ENCODE data around the gene DLG1. TPM values are rescaled to one million over a fixed set of nuclear protein-coding genes. Genes with fewer than 3 reads are reported as not detected.

The DLG1 gene
- total RNA-seq, 1 donor from 2014 or later, result 84.1 TPM

DNA sequence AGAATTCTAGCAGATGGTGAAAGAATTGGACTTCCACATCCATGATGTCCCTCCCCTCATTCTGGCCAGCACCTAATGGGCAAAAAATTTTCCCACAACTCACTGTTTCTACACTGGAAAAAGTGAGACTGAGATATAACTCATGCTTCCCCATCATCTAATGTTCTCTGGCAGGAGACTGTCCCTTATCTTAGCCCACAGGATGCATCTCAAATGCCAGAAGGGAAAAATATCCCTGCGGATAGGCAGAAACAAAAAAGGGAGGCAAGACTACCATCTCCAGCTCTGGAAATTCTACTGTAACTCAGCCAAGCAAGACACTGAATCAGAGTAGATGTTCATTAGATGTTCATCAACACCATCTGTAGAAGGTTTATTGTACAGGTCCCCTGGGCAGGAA lies 58.6 kb downstream of the DLG1 start:
- peaks cover 75% of the 10 kb centered on the region for H3K36me3 Mint-ChIP-seq (ENCODE audit: low read depth)
- no peaks in the 10 kb centered on the region for H3K27me3 Mint-ChIP-seq
- peaks cover 39% of the 10 kb centered on the region for H3K9me3 Mint-ChIP-seq
- no peak overlapping the region for H3K4me3 Mint-ChIP-seq
- no peak for DNase-seq
- peaks cover 29% of the 10 kb centered on the region for H3K4me1 Mint-ChIP-seq
- peak overlapping the region; percentile 42 for H3K27ac Mint-ChIP-seq
- intact Hi-C loops (cut with micrococcal nuclease), result no loop called here

DNA sequence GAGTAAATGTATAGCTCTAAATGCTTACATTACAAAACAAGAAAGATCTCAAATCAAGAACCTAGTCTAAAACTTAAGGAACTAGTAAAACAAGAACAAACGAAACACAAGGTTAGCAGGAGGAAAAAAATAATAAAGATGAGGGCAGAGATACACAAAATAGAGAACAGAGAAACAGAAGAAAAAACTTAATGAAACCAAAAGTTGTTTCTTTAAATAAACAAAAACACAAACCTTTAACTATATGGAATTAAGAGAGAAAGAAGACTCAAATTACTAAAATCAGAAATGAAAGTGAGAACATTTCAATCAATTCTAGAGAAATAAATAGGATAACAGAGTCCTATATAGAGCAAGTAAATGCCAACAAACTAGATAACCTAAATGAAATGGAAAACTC lies 59.6 kb downstream of the DLG1 start:
- Mint-ChIP-seq H3K9me3 (peaks cover 31% of the 10 kb centered on the region), H3K36me3 (ENCODE audit: low read depth) (peaks cover 71% of the 10 kb centered on the region), H3K27ac (peak overlapping the region; percentile 70), H3K4me1 (peaks cover 27% of the 10 kb centered on the region), H3K4me3 (peak overlapping the region; percentile 42), H3K27me3 (no peaks in the 10 kb centered on the region)
- intact Hi-C loops (cut with micrococcal nuclease), result no loop called here
- no peak for DNase-seq

DNA sequence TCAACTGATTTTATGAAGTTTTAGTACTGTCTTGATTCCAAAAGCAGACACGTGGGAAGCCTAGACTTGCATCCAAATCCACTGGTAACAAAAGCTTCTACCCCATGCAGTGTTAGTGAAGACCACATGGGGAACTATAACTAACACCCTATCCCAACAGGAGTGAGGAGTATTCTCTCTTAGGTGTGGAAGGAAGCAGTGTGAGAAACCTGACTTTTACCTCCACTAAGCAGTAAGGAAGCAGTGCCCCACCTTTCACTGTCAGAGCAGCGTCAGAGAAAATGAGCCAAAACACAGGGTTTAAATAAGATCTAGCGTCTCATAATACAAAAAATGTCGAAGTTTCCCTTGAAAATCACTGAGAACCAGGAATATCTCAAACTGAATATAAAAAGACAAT lies 60.5 kb downstream of the DLG1 start:
- Mint-ChIP-seq H3K4me3 (no peak overlapping the region), H3K9me3 (peaks cover 31% of the 10 kb centered on the region), H3K4me1 (peaks cover 27% of the 10 kb centered on the region), H3K36me3 (ENCODE audit: low read depth) (peaks cover 62% of the 10 kb centered on the region), H3K27ac (no peak overlapping the region), H3K27me3 (no peaks in the 10 kb centered on the region)
- no peak for DNase-seq
- intact Hi-C loops (cut with micrococcal nuclease), result no loop called here

DNA sequence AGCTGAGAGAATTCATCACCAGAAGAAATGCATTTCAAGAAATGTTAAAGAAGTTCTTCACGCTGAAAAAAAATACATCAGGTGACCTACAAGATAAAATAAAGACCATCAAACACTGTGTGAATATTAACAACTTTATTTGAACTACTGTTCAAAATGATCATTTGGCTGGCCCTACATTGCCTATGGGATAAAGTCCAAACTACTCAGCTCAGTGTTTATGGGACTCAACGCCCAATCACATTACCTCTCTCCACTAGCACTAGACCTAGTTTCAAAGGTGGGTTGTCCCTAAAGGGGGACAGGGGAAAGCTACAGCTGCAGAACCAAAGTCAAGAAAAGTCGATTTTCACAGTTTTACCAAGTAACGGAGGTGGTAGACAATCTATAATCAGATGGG lies 62.0 kb downstream of the DLG1 start:
- Mint-ChIP-seq H3K9me3 (peaks cover 25% of the 10 kb centered on the region), H3K27ac (no peak overlapping the region), H3K27me3 (no peaks in the 10 kb centered on the region), H3K4me1 (peaks cover 24% of the 10 kb centered on the region), H3K4me3 (no peak overlapping the region), H3K36me3 (ENCODE audit: low read depth) (peaks cover 48% of the 10 kb centered on the region)
- no peak for DNase-seq
- intact Hi-C loops (cut with micrococcal nuclease), result no loop called here

DNA sequence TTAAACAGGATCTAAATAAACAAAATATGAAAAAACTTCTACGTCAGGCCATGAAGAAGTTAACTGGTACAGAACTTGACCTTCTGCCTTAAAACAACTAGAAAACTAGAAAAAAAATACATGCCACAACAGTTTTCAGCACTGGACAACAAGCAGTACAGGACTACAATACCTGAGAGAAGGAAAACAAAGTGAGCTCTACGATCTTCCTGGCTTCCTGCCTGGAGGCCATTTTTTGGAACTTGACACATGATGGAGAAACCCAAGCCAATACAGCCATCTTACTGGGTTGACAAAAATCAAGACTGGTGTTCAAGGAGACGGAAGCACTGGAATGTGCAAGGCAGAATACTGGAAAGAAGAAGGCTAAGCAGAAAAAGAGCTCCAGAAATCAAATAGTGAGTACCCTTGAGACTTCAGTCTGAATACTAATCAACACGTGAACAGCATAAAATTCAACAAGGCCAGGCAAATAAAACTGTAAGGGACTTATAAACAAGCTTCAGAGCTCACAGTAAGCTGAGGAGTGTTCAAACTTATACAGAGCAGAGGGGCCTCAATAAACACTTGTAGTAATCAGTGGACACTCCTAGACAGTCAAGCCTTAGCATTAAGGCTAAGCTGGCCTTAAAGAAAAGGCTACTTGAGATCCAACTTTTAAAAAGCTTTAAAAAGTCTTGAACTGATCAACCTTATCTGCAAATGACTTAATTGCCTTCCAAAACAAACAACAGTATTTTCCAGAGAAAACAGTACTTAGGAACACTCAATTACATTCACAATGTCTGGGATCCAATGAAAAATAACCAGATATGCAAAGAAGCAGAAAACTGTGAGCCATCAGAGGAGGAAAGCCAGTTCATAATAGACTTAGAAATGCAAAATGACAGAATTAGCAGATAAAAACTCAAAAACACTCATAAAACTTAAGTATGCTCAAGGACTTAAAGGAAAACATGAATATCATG lies 63.2 kb downstream of the DLG1 start:
- intact Hi-C loops (cut with micrococcal nuclease), result no loop called here
- Mint-ChIP-seq H3K9me3 (peaks cover 18% of the 10 kb centered on the region), H3K27ac (no peak overlapping the region), H3K4me3 (no peak overlapping the region), H3K36me3 (ENCODE audit: low read depth) (peaks cover 38% of the 10 kb centered on the region), H3K27me3 (no peaks in the 10 kb centered on the region), H3K4me1 (peaks cover 19% of the 10 kb centered on the region)
- DNase-seq, result no peak

DNA sequence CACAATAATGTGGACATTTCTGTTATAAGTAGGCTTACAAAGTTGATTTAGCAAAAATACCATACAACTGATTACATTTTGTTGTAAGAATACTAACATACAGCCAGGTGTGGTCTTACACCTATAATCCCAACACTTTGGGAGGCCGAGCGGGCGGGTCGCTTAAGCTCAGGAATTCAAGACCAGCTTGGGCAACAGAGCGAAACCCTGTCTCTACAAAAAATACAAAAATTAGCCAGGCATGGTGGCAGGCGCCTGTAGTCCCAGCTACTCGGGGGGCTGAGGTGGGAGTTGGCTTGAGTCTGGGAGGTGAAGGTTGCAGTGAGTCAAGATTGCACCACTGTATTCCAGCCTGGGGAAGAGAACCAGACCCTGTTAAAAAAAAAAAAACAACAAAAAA lies 67.1 kb downstream of the DLG1 start:
- peaks cover 18% of the 10 kb centered on the region for H3K36me3 Mint-ChIP-seq (ENCODE audit: low read depth)
- intact Hi-C loops (cut with micrococcal nuclease), result no loop called here
- no peak overlapping the region for H3K27ac Mint-ChIP-seq
- DNase-seq, result no peak
- peaks cover 3% of the 10 kb centered on the region for H3K9me3 Mint-ChIP-seq
- H3K4me1 Mint-ChIP-seq, result peaks cover 7% of the 10 kb centered on the region
- no peaks in the 10 kb centered on the region for H3K27me3 Mint-ChIP-seq
- no peak overlapping the region for H3K4me3 Mint-ChIP-seq

DNA sequence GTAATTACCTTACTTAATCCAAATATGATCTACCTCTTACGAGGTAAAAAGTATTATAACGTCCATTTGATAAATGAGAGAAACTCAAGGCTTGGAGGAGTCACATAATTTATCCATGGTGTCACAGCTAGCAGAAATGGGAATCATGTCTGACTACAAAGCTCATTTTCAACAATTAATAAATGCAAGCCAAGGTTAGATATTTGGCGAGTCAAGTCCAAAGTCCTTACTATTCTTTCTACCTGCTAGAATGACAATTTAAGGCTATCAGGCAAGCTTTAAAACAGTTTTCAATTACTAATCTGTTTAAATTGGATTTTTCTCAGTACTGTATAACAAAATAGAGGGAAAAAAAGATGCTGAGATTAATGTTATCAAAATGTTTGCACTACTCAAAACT lies 68.6 kb downstream of the DLG1 start:
- Mint-ChIP-seq H3K4me1 (peaks cover 7% of the 10 kb centered on the region), H3K36me3 (ENCODE audit: low read depth) (peaks cover 6% of the 10 kb centered on the region), H3K27me3 (no peaks in the 10 kb centered on the region), H3K4me3 (no peak overlapping the region), H3K9me3 (peaks cover under 1% of the 10 kb centered on the region), H3K27ac (no peak overlapping the region)
- intact Hi-C loops (cut with micrococcal nuclease), result no loop called here
- DNase-seq, result no peak

DNA sequence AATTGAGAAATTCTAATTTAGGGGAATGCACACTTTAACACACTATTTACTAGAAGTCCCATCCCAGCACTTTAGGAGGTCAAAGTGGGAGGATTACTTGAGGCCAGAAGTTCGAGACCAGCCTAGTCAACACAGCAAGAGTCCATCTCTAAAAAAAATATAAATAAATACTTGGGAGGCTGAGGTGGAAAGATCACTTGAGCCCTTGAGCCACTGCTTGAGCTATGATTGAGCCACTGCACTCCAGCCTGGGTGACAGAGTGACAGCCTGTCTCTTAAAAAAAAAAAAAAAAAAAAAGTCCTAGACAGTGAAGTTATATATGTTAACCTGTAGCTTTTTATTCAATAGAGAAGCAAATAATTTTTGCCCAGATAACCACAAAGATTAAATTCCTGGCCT lies 69.2 kb downstream of the DLG1 start:
- DNase-seq, result no peak
- intact Hi-C loops (cut with micrococcal nuclease), result no loop called here
- Mint-ChIP-seq H3K4me1 (peaks cover 7% of the 10 kb centered on the region), H3K4me3 (no peak overlapping the region), H3K36me3 (ENCODE audit: low read depth) (peaks cover 1% of the 10 kb centered on the region), H3K27ac (no peak overlapping the region), H3K27me3 (no peaks in the 10 kb centered on the region), H3K9me3 (no peaks in the 10 kb centered on the region)

DNA sequence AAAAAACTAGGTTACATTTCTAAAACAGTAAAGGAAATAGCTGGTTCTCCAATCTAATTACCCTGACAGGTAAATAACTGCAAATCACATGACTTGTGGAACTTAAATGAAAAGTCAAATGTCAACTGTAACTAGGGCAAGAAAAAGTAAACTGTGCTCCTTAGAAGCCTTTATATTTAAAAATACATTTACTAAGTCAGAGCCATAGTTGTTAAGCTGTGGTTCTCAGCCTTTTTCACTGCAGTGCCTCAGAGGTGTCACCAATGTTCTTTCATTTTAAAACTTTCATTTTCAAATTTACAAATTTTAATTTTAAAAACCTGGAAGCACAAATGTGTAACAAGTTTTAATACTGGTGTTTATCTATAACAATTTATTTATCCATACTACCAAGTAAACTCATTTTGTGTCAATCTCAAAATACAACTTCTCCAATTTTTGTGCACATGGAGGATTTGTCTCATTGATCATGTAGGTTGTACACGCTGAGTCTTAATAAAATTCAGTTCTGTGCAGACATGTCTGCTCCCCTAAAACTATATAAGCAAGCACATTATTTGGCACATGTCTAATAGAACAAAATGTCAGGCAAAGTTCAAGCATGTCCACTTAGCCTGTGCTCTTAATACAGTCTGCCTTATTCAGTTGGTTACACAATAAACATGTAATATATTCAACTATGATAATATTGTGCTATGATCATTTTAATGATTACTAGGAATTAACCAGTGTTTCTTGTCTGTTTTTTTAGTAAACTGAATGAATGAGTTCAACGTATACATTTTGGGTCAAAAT lies 70.4 kb downstream of the DLG1 start:
- DNase-seq, result no peak
- Mint-ChIP-seq H3K36me3 (ENCODE audit: low read depth) (no peaks in the 10 kb centered on the region), H3K4me1 (peaks cover 10% of the 10 kb centered on the region), H3K27me3 (no peaks in the 10 kb centered on the region), H3K9me3 (no peaks in the 10 kb centered on the region), H3K4me3 (no peak overlapping the region), H3K27ac (no peak overlapping the region)
- intact Hi-C loops (cut with micrococcal nuclease), result loop anchor here (2.0 kb wide), 1 partner anchor 27 kb away; no protein-coding TSS in a partner anchor

DNA sequence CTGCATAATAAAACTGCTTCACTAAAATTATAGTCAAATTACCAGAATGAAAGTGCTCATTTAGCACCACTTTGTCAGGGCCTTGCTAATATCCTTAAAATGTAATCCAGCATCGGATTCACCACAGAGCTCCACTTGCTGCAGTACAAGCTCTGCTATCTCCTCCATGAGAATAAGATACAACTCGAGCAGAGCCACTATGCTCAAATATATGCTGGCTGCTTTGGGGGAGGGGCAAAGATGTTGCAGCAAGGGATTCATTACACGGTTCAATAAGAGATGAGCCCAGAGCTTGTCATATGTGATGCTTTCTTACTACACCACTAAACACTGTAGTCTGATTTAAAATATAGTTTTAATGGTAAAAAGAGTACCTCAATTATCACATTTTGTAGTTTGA lies 72.2 kb downstream of the DLG1 start:
- H3K4me3 Mint-ChIP-seq, result no peak overlapping the region
- H3K4me1 Mint-ChIP-seq, result peaks cover 11% of the 10 kb centered on the region
- intact Hi-C loops (cut with micrococcal nuclease), result loop anchor here (2.0 kb wide), 1 partner anchor 29 kb away; no protein-coding TSS in a partner anchor
- no peak for DNase-seq
- no peaks in the 10 kb centered on the region for H3K27me3 Mint-ChIP-seq
- H3K36me3 Mint-ChIP-seq (ENCODE audit: low read depth), result no peaks in the 10 kb centered on the region
- no peaks in the 10 kb centered on the region for H3K9me3 Mint-ChIP-seq
- no peak overlapping the region for H3K27ac Mint-ChIP-seq

DNA sequence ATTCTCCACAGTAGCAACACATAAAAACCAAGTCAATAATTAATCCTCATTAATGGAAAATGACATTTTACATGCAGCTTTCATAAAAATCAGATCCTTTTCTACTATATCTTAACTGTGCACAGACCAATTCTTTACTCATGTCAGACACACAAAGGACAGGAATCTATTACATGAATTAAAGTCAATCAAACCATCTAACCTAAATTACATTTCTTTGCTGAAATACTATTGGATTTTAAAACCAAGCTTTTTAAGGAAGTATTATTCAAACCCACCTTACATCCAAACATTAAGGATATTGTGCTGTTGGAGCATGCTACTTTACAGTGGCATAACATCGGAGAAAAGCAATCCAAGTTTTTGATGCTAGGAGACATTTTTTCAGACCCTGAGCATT lies 72.8 kb downstream of the DLG1 start:
- intact Hi-C loops (cut with micrococcal nuclease), result no loop called here
- H3K4me3 Mint-ChIP-seq, result no peak overlapping the region
- H3K4me1 Mint-ChIP-seq, result peaks cover 11% of the 10 kb centered on the region
- no peaks in the 10 kb centered on the region for H3K9me3 Mint-ChIP-seq
- H3K27me3 Mint-ChIP-seq, result no peaks in the 10 kb centered on the region
- no peak for DNase-seq
- H3K36me3 Mint-ChIP-seq (ENCODE audit: low read depth), result no peaks in the 10 kb centered on the region
- no peak overlapping the region for H3K27ac Mint-ChIP-seq

DNA sequence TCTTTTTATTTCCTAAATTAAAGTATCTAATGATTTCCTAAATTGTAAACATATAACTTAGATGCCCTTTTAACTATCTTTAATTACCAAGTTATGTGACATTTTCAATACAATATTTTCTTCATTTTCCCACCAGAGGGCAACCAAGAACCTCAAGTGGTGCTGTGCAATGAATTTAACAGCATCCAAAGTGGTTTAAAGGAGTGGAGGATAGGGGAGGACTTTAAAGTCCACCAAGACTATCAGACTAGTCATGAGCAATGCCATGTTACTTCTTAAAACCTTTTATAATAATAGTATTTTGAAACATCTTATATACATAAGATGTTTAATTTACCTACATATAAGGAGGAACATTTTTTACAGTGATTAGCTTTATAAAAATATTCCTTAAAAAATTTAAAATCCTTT lies 74.4 kb downstream of the DLG1 start:
- H3K27ac Mint-ChIP-seq, result no peak overlapping the region
- no peak overlapping the region for H3K4me3 Mint-ChIP-seq
- no peaks in the 10 kb centered on the region for H3K27me3 Mint-ChIP-seq
- no peaks in the 10 kb centered on the region for H3K9me3 Mint-ChIP-seq
- intact Hi-C loops (cut with micrococcal nuclease), result loop anchor here (1.0 kb wide), 1 partner anchor 278 kb away; no protein-coding TSS in a partner anchor
- no peaks in the 10 kb centered on the region for H3K36me3 Mint-ChIP-seq (ENCODE audit: low read depth)
- peaks cover 11% of the 10 kb centered on the region for H3K4me1 Mint-ChIP-seq
- peak; percentile 69 for DNase-seq

DNA sequence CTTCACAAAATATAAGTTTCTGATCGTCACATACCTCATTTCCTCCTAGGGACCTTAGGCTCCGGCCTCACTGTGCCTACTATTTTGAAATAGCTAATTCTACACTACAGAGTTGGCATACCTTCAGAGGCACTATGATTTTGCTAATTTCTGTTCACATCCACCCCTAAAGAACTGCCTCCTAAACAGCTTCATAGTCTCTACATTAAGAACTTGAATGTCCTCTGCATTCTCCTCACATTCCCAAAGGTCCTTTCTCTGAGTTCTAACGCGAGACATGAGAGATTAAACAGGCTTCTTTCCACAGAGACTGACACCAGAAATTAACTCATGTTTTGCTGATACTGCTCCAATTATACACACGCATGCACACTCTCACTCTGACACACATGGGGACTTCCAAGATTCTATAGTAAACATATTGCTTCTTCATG lies 75.5 kb downstream of the DLG1 start:
- Mint-ChIP-seq H3K4me1 (peaks cover 6% of the 10 kb centered on the region), H3K9me3 (no peaks in the 10 kb centered on the region), H3K4me3 (no peak overlapping the region), H3K27ac (peak overlapping the region; percentile 2), H3K27me3 (no peaks in the 10 kb centered on the region), H3K36me3 (ENCODE audit: low read depth) (no peaks in the 10 kb centered on the region)
- no peak for DNase-seq
- intact Hi-C loops (cut with micrococcal nuclease), result no loop called here

DNA sequence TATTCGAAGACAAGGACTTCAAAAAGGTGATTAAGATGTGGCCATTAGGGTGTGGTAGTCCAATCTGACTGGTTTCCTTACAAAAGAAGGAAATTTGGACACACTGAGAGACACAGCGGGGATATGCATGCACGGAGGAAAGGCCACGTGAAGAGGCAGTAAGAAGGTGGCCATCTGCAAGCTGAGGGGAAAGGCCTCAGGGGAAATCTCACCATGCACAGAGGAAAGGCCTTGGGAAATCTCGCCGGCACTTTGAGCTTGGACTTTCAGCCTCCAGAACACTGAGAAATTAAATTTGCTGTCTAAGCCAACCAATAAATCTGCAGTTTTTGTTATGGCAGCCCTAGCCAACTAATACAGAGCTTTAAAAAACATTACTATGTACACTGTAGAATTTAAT lies 78.8 kb downstream of the DLG1 start:
- DNase-seq, result no peak
- H3K4me3 Mint-ChIP-seq, result no peak overlapping the region
- H3K4me1 Mint-ChIP-seq, result peaks cover 8% of the 10 kb centered on the region
- H3K9me3 Mint-ChIP-seq, result no peaks in the 10 kb centered on the region
- H3K27ac Mint-ChIP-seq, result no peak overlapping the region
- intact Hi-C loops (cut with micrococcal nuclease), result no loop called here
- H3K36me3 Mint-ChIP-seq (ENCODE audit: low read depth), result no peaks in the 10 kb centered on the region
- H3K27me3 Mint-ChIP-seq, result no peaks in the 10 kb centered on the region
